Measurements from ENCODE around the gene JUNB. TPM values are rescaled to one million over a fixed set of nuclear protein-coding genes. Genes with fewer than 3 reads are reported as not detected.

The JUNB gene
- total RNA-seq, 1 donor from 2014 or later: 101 TPM

DNA sequence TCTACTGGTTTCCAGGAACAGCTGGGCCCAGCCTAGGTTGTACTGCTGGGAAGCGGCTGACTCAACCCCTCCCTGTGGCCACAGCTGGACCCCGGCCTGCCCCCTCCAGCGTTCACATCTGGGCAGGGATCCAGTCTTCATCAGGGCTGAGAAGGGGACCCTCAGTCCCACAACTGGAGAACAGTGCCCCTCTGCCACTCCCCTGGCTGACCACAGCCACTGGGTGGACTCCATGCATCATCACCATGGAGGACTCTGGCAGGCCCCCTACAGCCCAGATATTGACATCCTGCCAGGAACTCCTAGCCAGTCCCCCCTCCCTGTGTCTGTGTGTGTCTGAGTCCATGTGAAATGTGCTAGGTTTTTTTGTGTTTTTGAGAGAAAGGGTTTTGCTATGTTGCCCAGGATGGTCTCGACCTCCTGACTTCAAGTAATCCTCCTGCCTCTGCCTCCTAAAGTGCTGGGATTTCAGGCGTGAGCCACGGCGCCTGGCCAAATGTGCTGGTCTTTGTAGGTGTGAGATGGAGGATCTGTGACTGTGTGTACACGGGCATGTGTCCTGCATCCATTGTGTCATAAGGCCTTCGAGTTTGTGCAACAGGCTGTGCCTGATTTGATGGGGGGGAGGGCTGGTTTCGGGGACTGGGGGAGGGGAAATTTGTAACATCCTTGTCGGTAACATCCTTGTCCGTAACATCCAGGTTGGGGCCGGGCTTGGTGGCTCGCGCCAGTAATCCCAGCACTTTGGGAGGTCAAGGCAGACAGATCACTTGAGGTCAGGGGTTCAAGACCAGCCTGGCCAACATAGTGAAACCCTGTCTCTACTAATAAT lies 11.9 kb upstream of the JUNB start:
- peak; percentile 77 for DNase-seq (ENCODE audit: low read depth)
- peak overlapping the region; percentile 89 for H3K27ac ChIP-seq (ENCODE audit: low read depth, low read length)

DNA sequence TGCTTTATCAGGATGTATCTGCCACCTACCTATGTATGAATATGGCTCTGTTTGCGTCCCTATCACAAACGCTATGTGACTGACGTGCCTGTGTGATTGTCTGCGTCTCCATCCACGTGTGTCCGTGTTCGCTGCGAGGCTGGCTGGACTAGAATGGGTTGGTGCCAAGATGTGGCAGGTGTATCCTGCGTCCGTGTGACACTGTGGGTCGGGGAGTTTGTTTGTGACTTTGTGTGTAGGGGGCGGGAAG lies 9.2 kb upstream of the JUNB start:
- Histone ChIP-seq H3K4me1 (ENCODE audit: insufficient read depth, low read length) (peaks cover 60% of the 10 kb centered on the region), H3K9me3 (ENCODE audit: insufficient read depth, low read depth, low read length) (no peaks in the 10 kb centered on the region), H3K27ac (ENCODE audit: low read depth, low read length) (peak overlapping the region; percentile 81), H3K36me3 (ENCODE audit: insufficient read depth, low read length) (no peaks in the 10 kb centered on the region), H3K4me2 (ENCODE audit: low read length) (peak overlapping the region; percentile 94), H3K79me2 (ENCODE audit: insufficient read depth, low read length) (no peaks in the 10 kb centered on the region), H3K4me3 (ENCODE audit: insufficient read depth, low read depth, low read length) (peak overlapping the region; percentile 59), H2AFZ (ENCODE audit: low read depth, low read length) (peak overlapping the region; percentile 79), H4K20me1 (ENCODE audit: insufficient read depth, low read length) (no peaks in the 10 kb centered on the region), H3K9ac (ENCODE audit: low read length) (peak overlapping the region; percentile 83), H3K27me3 (ENCODE audit: insufficient read depth, low read length) (no peaks in the 10 kb centered on the region)
- Mint-ChIP-seq H3K4me1 (ENCODE audit: low read depth, unreplicated experiment) (peaks cover 21% of the 10 kb centered on the region), H3K9me3 (ENCODE audit: unreplicated experiment) (no peaks in the 10 kb centered on the region), H3K4me3 (ENCODE audit: unreplicated experiment) (peak overlapping the region; percentile 76), H3K27me3 (ENCODE audit: low read depth, unreplicated experiment) (no peaks in the 10 kb centered on the region), H3K36me3 (ENCODE audit: low read depth, unreplicated experiment) (no peaks in the 10 kb centered on the region), H3K27ac (ENCODE audit: unreplicated experiment) (peak overlapping the region; percentile 94)
- FAIRE-seq (no peak), DNase-seq (ENCODE audit: low read depth) (no peak)
- no peak for TF ChIP-seq EZH2 (IDR thresholded peaks at IDR 0.05; ENCODE audit: insufficient read depth, low read length)
- TF ChIP-seq, protein P1, sequence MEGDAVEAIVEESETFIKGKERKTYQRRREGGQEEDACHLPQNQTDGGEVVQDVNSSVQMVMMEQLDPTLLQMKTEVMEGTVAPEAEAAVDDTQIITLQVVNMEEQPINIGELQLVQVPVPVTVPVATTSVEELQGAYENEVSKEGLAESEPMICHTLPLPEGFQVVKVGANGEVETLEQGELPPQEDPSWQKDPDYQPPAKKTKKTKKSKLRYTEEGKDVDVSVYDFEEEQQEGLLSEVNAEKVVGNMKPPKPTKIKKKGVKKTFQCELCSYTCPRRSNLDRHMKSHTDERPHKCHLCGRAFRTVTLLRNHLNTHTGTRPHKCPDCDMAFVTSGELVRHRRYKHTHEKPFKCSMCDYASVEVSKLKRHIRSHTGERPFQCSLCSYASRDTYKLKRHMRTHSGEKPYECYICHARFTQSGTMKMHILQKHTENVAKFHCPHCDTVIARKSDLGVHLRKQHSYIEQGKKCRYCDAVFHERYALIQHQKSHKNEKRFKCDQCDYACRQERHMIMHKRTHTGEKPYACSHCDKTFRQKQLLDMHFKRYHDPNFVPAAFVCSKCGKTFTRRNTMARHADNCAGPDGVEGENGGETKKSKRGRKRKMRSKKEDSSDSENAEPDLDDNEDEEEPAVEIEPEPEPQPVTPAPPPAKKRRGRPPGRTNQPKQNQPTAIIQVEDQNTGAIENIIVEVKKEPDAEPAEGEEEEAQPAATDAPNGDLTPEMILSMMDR (IDR thresholded peaks at IDR 0.05; ENCODE audit: insufficient read depth, low read depth, low read length): no peak

More for the DNA sequence above, 11.9 kb upstream of the JUNB start:
- TF ChIP-seq, protein P1 (IDR thresholded peaks at IDR 0.05; ENCODE audit: insufficient read depth, low read depth, low read length): no peak
- TF ChIP-seq EZH2 (IDR thresholded peaks at IDR 0.05; ENCODE audit: insufficient read depth, low read length): no peak
- Histone ChIP-seq H2AFZ (ENCODE audit: low read depth, low read length) (peak overlapping the region; percentile 88), H3K4me3 (ENCODE audit: insufficient read depth, low read depth, low read length) (peak overlapping the region; percentile 68), H3K36me3 (ENCODE audit: insufficient read depth, low read length) (no peaks in the 10 kb centered on the region), H3K9me3 (ENCODE audit: insufficient read depth, low read depth, low read length) (no peaks in the 10 kb centered on the region), H3K27me3 (ENCODE audit: insufficient read depth, low read length) (no peaks in the 10 kb centered on the region), H3K4me2 (ENCODE audit: low read length) (peak overlapping the region; percentile 89), H3K4me1 (ENCODE audit: insufficient read depth, low read length) (peaks cover 51% of the 10 kb centered on the region), H4K20me1 (ENCODE audit: insufficient read depth, low read length) (no peaks in the 10 kb centered on the region), H3K9ac (ENCODE audit: low read length) (peak overlapping the region; percentile 84), H3K79me2 (ENCODE audit: insufficient read depth, low read length) (no peaks in the 10 kb centered on the region)
- peaks cover 21% of the 10 kb centered on the region for H3K4me1 Mint-ChIP-seq (ENCODE audit: low read depth, unreplicated experiment)
- peak overlapping the region; percentile 85 for H3K4me3 Mint-ChIP-seq (ENCODE audit: unreplicated experiment)
- H3K36me3 Mint-ChIP-seq (ENCODE audit: low read depth, unreplicated experiment): peaks cover 2% of the 10 kb centered on the region
- no peaks in the 10 kb centered on the region for H3K27me3 Mint-ChIP-seq (ENCODE audit: low read depth, unreplicated experiment)
- no peaks in the 10 kb centered on the region for H3K9me3 Mint-ChIP-seq (ENCODE audit: unreplicated experiment)
- peak overlapping the region; percentile 95 for H3K27ac Mint-ChIP-seq (ENCODE audit: unreplicated experiment)
- no peak for FAIRE-seq

Measured in astrocyte (in vitro differentiated cells and primary cell).